HG03045 (cell line): ENCODE measurements around the gene NOXO1.

Experiments used
- ATAC-seq: cut with Tn5 transposase; IDR thresholded peaks from one replicate; pipeline ENCODE4 v1.9.1; 2021; ENCODE audit warnings: mild to moderate bottlenecking, moderate library complexity; ENCODE audit not compliant: unreplicated experiment

Gene NOXO1

GRCh38 chr16:1998360-1998835 lies 17.1 kb upstream of the NOXO1 start:
- ATAC-seq = no peak

- no peak for ATAC-seq
Measured at GRCh38 chr16:1997494-1998359, 16.5 kb upstream of the NOXO1 start.

GRCh38 chr16:1993731-1994131 lies 12.5 kb upstream of the NOXO1 start:
- ATAC-seq = no peak

- peak; percentile 7 for ATAC-seq
Measured at GRCh38 chr16:1992704-1993317, 11.5 kb upstream of the NOXO1 start.

GRCh38 chr16:1991948-1992703 lies 10.9 kb upstream of the NOXO1 start:
- ATAC-seq = peak; percentile 50

- no peak for ATAC-seq
Measured at GRCh38 chr16:1991588-1991947, 10.3 kb upstream of the NOXO1 start.

- no peak for ATAC-seq
Measured at GRCh38 chr16:1991135-1991551, 9.9 kb upstream of the NOXO1 start.

GRCh38 chr16:1990351-1991134 lies 9.3 kb upstream of the NOXO1 start:
- no peak for ATAC-seq

GRCh38 chr16:1990101-1990350 lies 8.8 kb upstream of the NOXO1 start:
- no peak for ATAC-seq

- no peak for ATAC-seq
Measured at GRCh38 chr16:1989209-1990100, 8.2 kb upstream of the NOXO1 start, which contains the start of gene SYNGR3. Gene SYNGR3, plus strand, starts transcription at chr16:1989970. Its CDS starts 133 bp downstream, at chr16:1990103.

GRCh38 chr16:1987198-1987597 lies 5.9 kb upstream of the NOXO1 start:
- no peak for ATAC-seq

- ATAC-seq = no peak
Measured at GRCh38 chr16:1985466-1986150, 4.3 kb upstream of the NOXO1 start.

- ATAC-seq = peak; percentile 15
Measured at GRCh38 chr16:1984347-1985225, 3.3 kb upstream of the NOXO1 start.

GRCh38 chr16:1983544-1984346 lies 2.5 kb upstream of the NOXO1 start, which contains the start of gene GFER:
Gene GFER, plus strand, starts transcription at chr16:1984193. Its CDS starts 26 bp downstream, at chr16:1984219.
- ATAC-seq = peak; percentile 77

GRCh38 chr16:1982991-1983543 lies 1.8 kb upstream of the NOXO1 start:
- no peak for ATAC-seq

GRCh38 chr16:1982013-1982433 lies 754 bp upstream of the NOXO1 start:
- ATAC-seq = no peak

- ATAC-seq = no peak
Measured at GRCh38 chr16:1980770-1981087, 540 bp downstream of the NOXO1 start.
